Psoas muscle (tissue), 8 donors: ENCODE measurements around the gene KCNK2. TPM values are rescaled to one million over a fixed set of nuclear protein-coding genes. Genes with fewer than 3 reads are reported as not detected.

Experiments used
- ATAC-seq, 4 donors: fragments of 200-7000 bp; cut with Tn5 transposase; one replicate each; pipeline ENCODE4 v1.9.1; 2020; ENCODE audit warnings: moderate library complexity in 3 of 4, mild to moderate bottlenecking in 2 of 4
- DNase-seq, 2 donors: peaks; one replicate each; pipeline ENCODE4 v3.0.0-alpha.2; 2020
- H3K27ac ChIP-seq: fragments of 200-600 bp; one replicate; pipeline ENCODE4 v1.8.0; 2022
- H3K27me3 ChIP-seq, 3 donors: fragments of 200-600 bp in 1 of 3; one replicate each; pipeline versions ENCODE4 v1.6.1 to v1.8.0; 2013 to 2022; ENCODE audit warnings: low read length in 2 of 3, mild to moderate bottlenecking in 2 of 3, moderate library complexity in 1 of 3; ENCODE audit not compliant: insufficient read depth in 3 of 3
- H3K36me3 ChIP-seq, 2 donors: fragments of 200-600 bp in 1 of 2; one replicate each; pipeline versions ENCODE4 v1.6.1 to v1.8.0; 2013 to 2022; ENCODE audit warnings: low read depth in 1 of 2, mild to moderate bottlenecking in 1 of 2, moderate library complexity in 1 of 2; ENCODE audit not compliant: insufficient read depth in 1 of 2
- H3K4me1 ChIP-seq: fragments of 200-600 bp; one replicate; pipeline ENCODE4 v1.8.0; 2022
- H3K4me3 ChIP-seq: fragments of 200-600 bp; one replicate; pipeline ENCODE4 v1.8.0; 2022; ENCODE audit warnings: mild to moderate bottlenecking
- H3K9me3 ChIP-seq: fragments of 200-600 bp; one replicate; pipeline ENCODE4 v1.8.0; 2022
- WGBS, 3 donors: extraction: QIAGEN DNeasy Blood & Tissue Kit; methylation state at CpG; one replicate each; pipeline versions ENCODE4 v1.1.6 to v1.1.7; 2013; 5-methylcytosine and 5-hydroxymethylcytosine counted together
- intact Hi-C, 2 donors: fragments of 100-400 bp; cut with DNase I; formaldehyde crosslinking; loops; one replicate each; pipeline versions ENCODE4 v1.11.0 to v1.14.2; 2022
- polyA plus RNA-seq, 3 donors: library from polyadenylated mRNA; stranded (reverse); fragments of 200-250 nt; gene quantifications; one replicate each; pipeline ENCODE4 v1.2.3, GENCODE V29; 2013
- total RNA-seq, 4 donors: library from RNA; stranded (reverse); fragmentation: NEBNext Ultra II Directional in 2 of 4; extraction: Animal tissue kit (Norgen Biotek cat#: 25700) in 2 of 4; gene quantifications; one replicate each; pipeline versions ENCODE4 v1.2.1 to v1.2.4, GENCODE V29; 2021 to 2023
- TF ChIP-seq, protein P1 (sequence below): fragments of 200-600 bp; IDR thresholded peaks from one replicate; pipeline ENCODE4 v1.8.0; 2022; ENCODE audit warnings: antibody characterized with exemption
- donor health status: healthy with polysubstance abuse.
- donor health status: DM: no; HTN: no; CAD: no; lungs with moderate emphysema.
- donor health status: Bipolar disorder and iron deficiency.
- donor health status: healthy.
- donor health status: DM: yes; HTN: yes; CAD: no.
- donor health status: DM: no; HTN: no; CAD: no.
- donor health status: DM: no; HTN: no; CAD: no.
- donor health status: DM: yes; HTN: yes; CAD: no.

KCNK2 gene
- total and polyA plus RNA-seq, 7 donors: 0.03 to 2.1 (median 0.91) TPM

DNA sequence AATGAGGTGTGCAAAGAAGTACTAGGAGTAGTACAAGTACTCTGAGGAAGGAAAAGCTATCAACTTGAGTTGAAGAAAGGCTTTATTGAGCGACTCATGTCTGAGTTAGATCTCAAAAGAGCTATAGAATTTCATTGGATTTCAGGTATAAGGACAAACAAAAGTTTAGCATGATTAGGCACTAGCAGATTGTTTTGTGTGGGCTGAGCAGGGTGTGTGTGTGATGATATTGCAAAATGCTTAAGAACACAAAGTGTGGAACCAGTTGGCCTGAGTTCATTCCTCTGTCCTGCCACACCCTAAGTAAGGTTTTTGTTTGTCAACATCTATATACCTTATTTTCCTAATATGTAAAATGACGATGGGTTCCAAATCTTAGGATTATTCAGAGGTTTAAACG lies 158.9 kb downstream of the KCNK2 start:
- intact Hi-C loops: no loop called here
- H3K4me3 ChIP-seq: no peak overlapping the region
- no peak overlapping the region for H3K27ac ChIP-seq
- H3K36me3 ChIP-seq: no peaks in the 10 kb centered on the region
- no peak for DNase-seq
- no peaks in the 10 kb centered on the region for H3K4me1 ChIP-seq
- no peaks in the 10 kb centered on the region for H3K9me3 ChIP-seq
- 94 to 96% (median 95%) methylated on average over 3 of the region's 3 CpGs for WGBS, 3 donors
- TF ChIP-seq, protein P1, sequence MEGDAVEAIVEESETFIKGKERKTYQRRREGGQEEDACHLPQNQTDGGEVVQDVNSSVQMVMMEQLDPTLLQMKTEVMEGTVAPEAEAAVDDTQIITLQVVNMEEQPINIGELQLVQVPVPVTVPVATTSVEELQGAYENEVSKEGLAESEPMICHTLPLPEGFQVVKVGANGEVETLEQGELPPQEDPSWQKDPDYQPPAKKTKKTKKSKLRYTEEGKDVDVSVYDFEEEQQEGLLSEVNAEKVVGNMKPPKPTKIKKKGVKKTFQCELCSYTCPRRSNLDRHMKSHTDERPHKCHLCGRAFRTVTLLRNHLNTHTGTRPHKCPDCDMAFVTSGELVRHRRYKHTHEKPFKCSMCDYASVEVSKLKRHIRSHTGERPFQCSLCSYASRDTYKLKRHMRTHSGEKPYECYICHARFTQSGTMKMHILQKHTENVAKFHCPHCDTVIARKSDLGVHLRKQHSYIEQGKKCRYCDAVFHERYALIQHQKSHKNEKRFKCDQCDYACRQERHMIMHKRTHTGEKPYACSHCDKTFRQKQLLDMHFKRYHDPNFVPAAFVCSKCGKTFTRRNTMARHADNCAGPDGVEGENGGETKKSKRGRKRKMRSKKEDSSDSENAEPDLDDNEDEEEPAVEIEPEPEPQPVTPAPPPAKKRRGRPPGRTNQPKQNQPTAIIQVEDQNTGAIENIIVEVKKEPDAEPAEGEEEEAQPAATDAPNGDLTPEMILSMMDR: no peak
- ATAC-seq: no peak
- H3K27me3 ChIP-seq: no peaks in the 10 kb centered on the region

DNA sequence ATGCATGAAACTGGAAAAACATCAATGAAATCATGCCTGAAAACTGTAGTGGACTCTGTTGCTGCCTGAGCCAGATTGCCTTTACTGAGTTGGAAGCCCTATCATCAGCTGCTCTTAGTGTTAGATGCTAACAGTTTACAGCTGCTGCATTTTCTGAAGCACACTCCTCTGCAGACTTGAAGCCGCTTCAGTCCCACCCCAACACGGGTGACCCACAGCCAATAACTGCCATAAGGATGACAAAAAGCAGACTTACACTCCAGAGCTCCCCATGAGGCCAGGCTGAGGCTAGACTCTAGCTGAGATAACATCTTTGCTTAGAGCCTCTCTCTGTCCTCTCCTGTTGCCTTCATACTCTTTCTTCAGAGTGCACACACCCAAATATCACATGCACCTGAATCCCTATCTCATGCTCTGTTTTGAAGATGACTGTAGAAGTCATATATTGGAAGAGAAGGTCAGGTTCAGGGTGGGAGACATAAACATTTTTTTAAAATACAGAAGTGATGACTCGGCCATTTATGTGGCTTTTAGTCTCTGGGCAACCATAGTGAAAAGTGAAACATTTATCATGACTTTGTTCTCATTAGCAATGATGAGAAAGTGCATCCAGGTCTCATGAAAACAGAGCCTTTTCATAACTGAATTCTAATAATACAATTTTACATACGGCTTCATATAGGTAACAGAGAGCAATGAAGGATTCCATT lies 161.0 kb downstream of the KCNK2 start:
- WGBS, 3 donors: 63 to 75% (median 64%) methylated on average over 4 of the region's 4 CpGs

DNA sequence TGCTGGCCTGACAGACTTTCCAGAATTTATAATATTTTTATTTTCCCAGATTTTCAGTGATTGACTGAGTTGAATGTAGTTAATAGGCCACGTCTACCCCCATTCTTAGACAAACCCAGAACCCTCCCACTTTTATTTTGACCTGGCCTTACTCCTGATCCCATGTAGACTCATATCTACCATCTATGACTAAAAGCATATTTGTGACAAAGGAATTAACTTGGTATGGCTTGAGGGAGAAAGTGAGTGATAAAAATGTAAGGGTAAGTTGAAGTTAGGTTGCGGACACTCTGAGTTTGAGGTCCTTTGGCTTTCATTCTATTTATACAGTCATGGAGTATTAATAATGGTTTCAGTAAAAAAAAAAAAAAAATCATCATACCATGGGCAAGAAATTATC lies 168.4 kb downstream of the KCNK2 start:
- H3K36me3 ChIP-seq: no peaks in the 10 kb centered on the region
- H3K27ac ChIP-seq: no peak overlapping the region
- 93 to 94% (median 94%) methylated on average over 2 of the region's 2 CpGs for WGBS, 3 donors
- H3K4me1 ChIP-seq: no peaks in the 10 kb centered on the region
- DNase-seq: no peak
- TF ChIP-seq, protein P1: no peak
- intact Hi-C loops: no loop called here
- H3K9me3 ChIP-seq: no peaks in the 10 kb centered on the region
- ATAC-seq: no peak
- H3K27me3 ChIP-seq: peaks cover 0 to 2% (median 0%) of the 10 kb centered on the region in 3 donors
- H3K4me3 ChIP-seq: no peak overlapping the region

More for the DNA sequence above, 161.0 kb downstream of the KCNK2 start:
- no peak for DNase-seq
- H3K4me1 ChIP-seq: no peaks in the 10 kb centered on the region
- intact Hi-C loops: no loop called here
- no peaks in the 10 kb centered on the region for H3K27me3 ChIP-seq
- no peaks in the 10 kb centered on the region for H3K36me3 ChIP-seq
- H3K4me3 ChIP-seq: no peak overlapping the region
- H3K27ac ChIP-seq: no peak overlapping the region
- no peak for ATAC-seq
- TF ChIP-seq, protein P1: no peak
- no peaks in the 10 kb centered on the region for H3K9me3 ChIP-seq

DNA sequence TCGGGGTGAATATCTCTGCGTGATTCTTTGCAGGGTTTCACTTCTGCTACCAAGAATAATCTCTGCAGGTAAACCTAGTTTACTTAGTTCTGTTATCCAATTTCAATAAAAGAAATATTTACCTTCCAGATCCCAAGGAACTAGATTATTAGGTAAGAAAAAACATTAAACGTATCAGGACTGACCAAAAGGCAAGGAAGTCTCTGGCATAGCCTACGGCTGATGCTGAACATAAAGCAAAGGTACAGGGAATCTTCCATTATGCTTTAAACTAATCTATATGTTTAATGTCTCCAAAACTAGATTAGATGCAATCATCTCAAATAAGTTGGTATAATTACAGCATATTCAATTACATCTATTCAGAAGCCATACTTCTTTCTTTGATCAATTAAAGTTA lies 168.9 kb downstream of the KCNK2 start:
- no peak overlapping the region for H3K27ac ChIP-seq
- 92 to 97% (median 94%) methylated on average over 4 of the region's 4 CpGs for WGBS, 3 donors
- ATAC-seq (no peak), DNase-seq (no peak)
- no peaks in the 10 kb centered on the region for H3K36me3 ChIP-seq
- TF ChIP-seq, protein P1: no peak
- H3K4me3 ChIP-seq: no peak overlapping the region
- no peaks in the 10 kb centered on the region for H3K4me1 ChIP-seq
- H3K27me3 ChIP-seq: peaks cover 0 to 2% (median 0%) of the 10 kb centered on the region in 3 donors
- no peaks in the 10 kb centered on the region for H3K9me3 ChIP-seq
- intact Hi-C loops: no loop called here

DNA sequence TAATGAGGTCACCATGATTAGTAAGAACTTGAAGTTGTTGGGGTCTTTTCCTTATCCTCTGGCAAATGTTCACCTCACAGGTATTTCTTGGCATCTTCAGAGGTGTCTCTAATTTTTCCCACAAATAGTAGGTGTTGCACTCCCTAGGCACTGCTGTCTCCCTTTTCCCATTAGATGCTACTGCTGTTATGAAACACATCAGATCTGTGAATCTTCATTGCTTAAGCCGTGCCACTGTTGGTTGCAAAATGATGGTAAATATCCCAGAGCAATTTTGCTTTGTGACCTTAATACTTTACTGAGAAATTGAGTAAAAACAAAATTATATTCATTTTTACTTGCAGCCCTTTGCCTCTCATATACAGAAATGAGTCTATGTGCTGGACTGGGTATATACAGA lies 169.6 kb downstream of the KCNK2 start:
- no peaks in the 10 kb centered on the region for H3K4me1 ChIP-seq
- no peak overlapping the region for H3K4me3 ChIP-seq
- no peak for DNase-seq
- ATAC-seq: no peak
- no peaks in the 10 kb centered on the region for H3K36me3 ChIP-seq
- no peaks in the 10 kb centered on the region for H3K9me3 ChIP-seq
- 80 to 91% (median 89%) methylated on average over 1 of the region's 1 CpG for WGBS, 3 donors
- intact Hi-C loops: no loop called here
- no peak overlapping the region for H3K27ac ChIP-seq
- TF ChIP-seq, protein P1: no peak
- peaks cover 0 to 2% (median 0%) of the 10 kb centered on the region in 3 donors for H3K27me3 ChIP-seq
